Measurements from ENCODE around the gene CD80. TPM values are rescaled to one million over a fixed set of nuclear protein-coding genes. Genes with fewer than 3 reads are reported as not detected.

The CD80 gene
- total RNA-seq, 1 experiment from 2014 or later, result not detected

DNA sequence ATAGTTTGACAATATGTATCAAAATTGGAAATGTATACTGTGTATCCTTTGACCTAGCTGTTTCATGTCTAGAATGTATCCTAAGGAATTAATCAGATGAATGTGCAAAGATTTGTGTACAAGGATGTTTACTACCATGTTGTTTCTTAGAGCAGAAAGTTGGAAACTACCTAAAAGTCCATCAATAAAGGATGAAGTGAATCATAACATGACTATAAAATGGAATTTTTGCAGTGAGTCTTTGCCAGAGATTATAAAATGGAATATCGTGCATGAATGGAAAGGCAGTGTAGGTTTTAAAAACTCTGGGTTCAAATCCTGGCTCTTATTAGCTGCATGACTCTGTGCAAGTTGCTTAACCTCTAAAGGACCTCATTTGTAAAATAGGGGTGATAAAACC, 76.3 kb downstream of the CD80 start:
- in situ Hi-C loops (cut with HindIII; ENCODE audit: low pct_unique_long_range_greater_than_20kb, low sequenced_read_pairs), result no loop called here
- no peak for DNase-seq (ENCODE audit: low read depth, low spot score)

DNA sequence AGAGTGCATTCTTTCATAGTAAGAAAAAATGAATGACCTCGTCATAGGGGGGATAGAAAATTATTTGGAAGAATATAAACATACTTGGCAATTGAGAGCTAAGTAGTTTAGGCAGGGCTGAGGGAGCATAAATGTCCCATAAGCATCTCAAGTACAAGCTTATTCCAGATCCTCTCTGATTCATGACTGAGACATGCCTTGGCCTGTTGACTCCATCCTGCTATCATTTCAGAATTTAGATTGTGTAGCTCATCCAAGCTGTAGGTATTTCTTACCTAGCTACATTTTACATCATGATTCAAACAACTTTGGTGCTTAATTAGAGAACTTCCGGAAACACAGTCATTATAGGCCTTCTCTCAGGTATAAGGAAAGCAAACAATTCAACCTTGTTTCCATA, 78.3 kb downstream of the CD80 start:
- no peak for DNase-seq (ENCODE audit: low read depth, low spot score)
- in situ Hi-C loops (cut with HindIII; ENCODE audit: low pct_unique_long_range_greater_than_20kb, low sequenced_read_pairs), result no loop called here

Other genes with a start within 250 kb of the CD80 start
- 39.8 and 47.8 TPM in 2 replicates for gene TMEM39A, start 96.0 kb downstream of the CD80 start, total RNA-seq (2014; rRNA removed; shearing (Covaris generic))
- 24.6 and 24.9 TPM in 2 replicates for gene POGLUT1, start 90.7 kb downstream of the CD80 start, total RNA-seq (2014; rRNA removed; shearing (Covaris generic))
- gene TIMMDC1, start 61.1 kb downstream of the CD80 start, total RNA-seq (2014; rRNA removed; shearing (Covaris generic)), result 273 and 289 TPM in 2 replicates
- gene ADPRH, start 19.9 kb upstream of the CD80 start, total RNA-seq (2014; rRNA removed; shearing (Covaris generic)), result 1.5 and 1.6 TPM in 2 replicates
- 41.4 and 42.0 TPM in 2 replicates for gene PLA1A, start 38.3 kb upstream of the CD80 start, total RNA-seq (2014; rRNA removed; shearing (Covaris generic))
- 0.08 and 0.40 TPM in 2 replicates for gene POPDC2, start 101.0 kb upstream of the CD80 start, total RNA-seq (2014; rRNA removed; shearing (Covaris generic))
- 75.3 and 78.4 TPM in 2 replicates for gene COX17, start 117.8 kb upstream of the CD80 start, total RNA-seq (2014; rRNA removed; shearing (Covaris generic))
- gene CFAP91, start 143.4 kb upstream of the CD80 start, total RNA-seq (2014; rRNA removed; shearing (Covaris generic)), result not detected in 2 replicates
- not detected in 2 replicates for gene NR1I2, start 222.5 kb upstream of the CD80 start, total RNA-seq (2014; rRNA removed; shearing (Covaris generic))

Measured in SK-MEL-5 (cell line).